Mucosa of rectum (tissue), 2 donors: ENCODE measurements around the gene LY6G5C.

Experiments used
- H3K27ac ChIP-seq, 2 donors: one replicate each; pipeline ENCODE4 v1.7.0; 2013; ENCODE audit warnings: inconsistent platforms in 2 of 2, low read depth in 2 of 2, low read length in 2 of 2
- H3K27me3 ChIP-seq, 2 donors: one replicate each; pipeline ENCODE4 v1.7.0; 2013; ENCODE audit warnings: low read length in 2 of 2; ENCODE audit not compliant: control insufficient read depth in 2 of 2, insufficient read depth in 2 of 2
- H3K36me3 ChIP-seq, 2 donors: one replicate each; pipeline ENCODE4 v1.7.0; 2013; ENCODE audit warnings: low read length in 2 of 2; ENCODE audit not compliant: control insufficient read depth in 2 of 2, insufficient read depth in 2 of 2
- H3K4me1 ChIP-seq, 2 donors: one replicate each; pipeline ENCODE4 v1.7.0; 2013; ENCODE audit warnings: low read length in 2 of 2, mild to moderate bottlenecking in 1 of 2; ENCODE audit not compliant: control insufficient read depth in 2 of 2, insufficient read depth in 2 of 2
- H3K4me3 ChIP-seq, 2 donors: one replicate each; pipeline ENCODE4 v1.7.0; 2013; ENCODE audit warnings: low read length in 2 of 2
- H3K9ac ChIP-seq, 2 donors: one replicate each; pipeline ENCODE4 v1.7.0; 2013; ENCODE audit warnings: low read length in 2 of 2, low read depth in 1 of 2, mild to moderate bottlenecking in 1 of 2
- H3K9me3 ChIP-seq, 2 donors: one replicate each; pipeline ENCODE4 v1.7.0; 2013; ENCODE audit warnings: low read length in 2 of 2; ENCODE audit not compliant: control insufficient read depth in 2 of 2
- donor health status: healthy.
- donor health status: Normal muscosa, but diverticular disease.

The LY6G5C gene

DNA sequence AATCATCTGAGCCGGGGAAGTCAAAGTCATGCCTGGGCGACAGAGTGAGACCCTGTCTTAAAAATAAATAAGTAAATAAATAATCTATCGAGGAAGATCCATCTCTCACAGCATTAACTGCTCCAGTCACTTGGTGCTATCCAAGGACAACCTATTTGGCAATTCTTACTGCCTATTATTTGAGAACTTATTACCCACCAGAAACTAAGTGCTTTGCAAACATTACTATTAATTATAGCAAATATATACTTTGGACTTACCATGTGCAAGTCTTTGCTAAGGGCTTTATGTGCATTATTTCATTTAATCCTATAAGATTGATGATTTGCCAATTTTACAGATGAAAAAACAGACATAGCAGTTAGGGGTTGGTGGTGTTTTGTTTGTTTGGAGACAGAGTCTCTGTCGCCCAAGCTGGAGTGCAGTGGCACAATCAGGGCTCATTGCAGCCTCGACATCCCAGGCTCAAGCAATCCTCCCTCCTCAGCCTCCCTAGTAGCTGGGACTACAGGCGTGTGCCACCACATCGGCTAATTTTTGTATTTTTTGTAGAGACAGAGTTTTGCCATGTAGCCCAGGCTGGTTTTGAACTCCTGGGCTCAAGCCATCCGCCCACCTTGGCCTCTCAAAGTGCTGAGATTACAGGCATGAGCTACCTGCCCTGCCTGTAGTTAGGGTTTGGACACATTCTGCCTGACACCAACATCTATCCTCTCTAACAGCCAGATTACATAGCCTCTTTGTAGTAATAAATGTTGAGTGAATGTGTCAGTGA is 26.1 kb downstream of the LY6G5C start:
- no peak overlapping the region for H3K27ac ChIP-seq
- peaks cover 4 to 31% of the 10 kb centered on the region in 2 donors for H3K36me3 ChIP-seq
- H3K4me3 ChIP-seq = no peak overlapping the region
- H3K4me1 ChIP-seq = peaks cover 40 to 43% of the 10 kb centered on the region in 2 donors
- H3K9me3 ChIP-seq = no peaks in the 10 kb centered on the region
- H3K9ac ChIP-seq = no peak overlapping the region
- no peaks in the 10 kb centered on the region for H3K27me3 ChIP-seq

DNA sequence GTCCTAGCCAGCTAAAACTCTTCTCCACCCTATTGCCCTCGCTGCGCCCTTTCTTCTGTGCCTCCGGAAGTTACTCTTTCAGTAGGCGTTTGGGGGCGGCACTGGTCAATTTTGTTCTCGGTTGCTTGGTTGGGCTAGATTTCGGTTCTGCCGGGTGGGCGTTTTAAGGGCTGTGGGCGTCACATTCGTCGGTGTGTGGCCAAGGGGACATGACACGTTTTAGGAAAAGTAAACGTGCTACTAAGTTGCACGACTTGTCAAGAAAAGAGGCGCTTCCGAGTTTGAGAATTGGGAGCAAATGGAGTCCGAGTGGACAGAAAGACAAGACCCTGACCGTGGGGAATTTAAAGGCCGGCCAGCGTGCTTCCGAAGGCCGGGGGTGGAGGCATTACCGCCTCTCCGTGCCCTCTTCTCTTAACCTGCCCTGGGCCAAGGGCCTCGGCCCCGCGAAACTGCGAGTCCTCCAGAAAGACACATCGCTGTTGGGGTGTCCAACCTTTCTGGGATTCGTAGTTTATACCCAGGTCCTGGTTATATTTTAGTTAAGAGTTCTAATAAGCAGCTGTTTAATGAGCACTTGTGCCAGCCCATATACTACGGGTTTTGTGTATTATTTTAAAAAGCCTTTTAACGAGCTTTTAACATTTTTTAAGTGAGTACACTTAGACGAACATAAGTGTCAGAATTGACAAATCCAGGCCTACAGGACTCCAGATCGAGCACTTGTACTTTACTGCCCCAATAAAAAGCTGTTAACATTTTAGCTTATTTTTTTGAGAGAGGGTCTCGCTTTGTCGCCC is 27.7 kb downstream of the LY6G5C start:
- Histone ChIP-seq H3K27ac (peak overlapping the region; percentile 94), H3K27me3 (no peaks in the 10 kb centered on the region), H3K36me3 (peaks cover 19 to 41% of the 10 kb centered on the region in 2 donors), H3K9me3 (no peaks in the 10 kb centered on the region), H3K4me3 (peak overlapping the region; percentile 98 to 100), H3K9ac (peak overlapping the region; percentile 78 to 93), H3K4me1 (peaks cover 24 to 28% of the 10 kb centered on the region in 2 donors)

DNA sequence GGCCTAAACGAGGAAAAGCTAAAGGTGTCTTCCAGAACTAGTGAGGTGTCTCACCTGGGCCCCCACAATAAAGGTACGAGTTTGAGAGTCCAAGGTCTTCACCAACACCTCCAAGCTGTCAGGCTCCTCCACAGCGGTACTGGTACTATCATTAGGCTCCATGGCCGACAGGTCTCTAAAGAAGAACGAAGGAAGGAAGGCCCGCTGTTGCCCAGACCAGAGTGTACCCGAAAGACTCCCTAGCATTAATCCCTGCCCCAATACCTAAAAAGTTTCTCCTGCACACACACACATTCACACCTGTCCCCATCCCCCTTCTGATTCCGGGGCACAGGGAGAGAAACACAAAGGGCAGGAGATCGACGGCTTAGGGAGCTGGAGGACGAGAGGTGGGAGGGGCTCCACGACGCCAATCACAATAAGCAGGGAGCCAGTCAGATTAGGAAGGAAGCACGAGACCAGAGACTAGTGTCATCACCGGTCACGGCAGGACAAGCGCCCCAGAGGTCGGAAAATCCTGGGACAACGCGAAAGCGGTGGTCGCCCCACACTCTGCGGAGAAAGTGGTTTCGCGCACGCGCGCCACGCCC is 29.2 kb downstream of the LY6G5C start:
- no peaks in the 10 kb centered on the region for H3K27me3 ChIP-seq
- no peaks in the 10 kb centered on the region for H3K9me3 ChIP-seq
- H3K27ac ChIP-seq = peak overlapping the region; percentile 94
- peaks cover 31 to 42% of the 10 kb centered on the region in 2 donors for H3K36me3 ChIP-seq
- H3K9ac ChIP-seq = peak overlapping the region; percentile 78 to 93
- peak overlapping the region; percentile 98 to 100 for H3K4me3 ChIP-seq
- H3K4me1 ChIP-seq = peaks cover 23 to 27% of the 10 kb centered on the region in 2 donors

DNA sequence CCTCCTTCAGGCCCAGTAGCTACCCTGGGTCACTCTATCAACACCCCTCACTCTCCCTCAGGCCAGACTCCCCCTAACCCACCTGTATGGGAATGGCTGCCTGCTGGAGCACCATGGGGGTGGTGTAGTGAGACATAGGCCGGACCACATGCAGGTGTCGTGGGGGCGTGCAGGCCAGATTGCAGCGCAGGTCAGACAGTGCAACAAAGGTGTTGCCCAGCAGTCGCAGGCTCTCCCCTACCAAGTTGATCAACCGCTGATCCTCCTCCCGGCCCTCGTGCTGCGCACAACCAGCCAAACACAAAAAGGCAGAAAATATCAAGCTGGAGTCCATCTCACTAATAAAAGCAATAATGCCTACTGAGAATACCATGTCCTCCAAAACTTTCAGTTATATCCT is 35.5 kb downstream of the LY6G5C start:
- Histone ChIP-seq H3K4me1 (no peaks in the 10 kb centered on the region), H3K36me3 (peaks cover 83 to 85% of the 10 kb centered on the region in 2 donors), H3K27me3 (no peaks in the 10 kb centered on the region), H3K9me3 (no peaks in the 10 kb centered on the region), H3K9ac (no peak overlapping the region), H3K27ac (no peak overlapping the region), H3K4me3 (no peak overlapping the region)

- H3K9ac ChIP-seq = no peak overlapping the region
- H3K9me3 ChIP-seq = no peaks in the 10 kb centered on the region
- no peaks in the 10 kb centered on the region for H3K4me1 ChIP-seq
- peaks cover 89 to 91% of the 10 kb centered on the region in 2 donors for H3K36me3 ChIP-seq
- H3K27me3 ChIP-seq = no peaks in the 10 kb centered on the region
- H3K4me3 ChIP-seq = no peak overlapping the region
- no peak overlapping the region for H3K27ac ChIP-seq
Measured at GRCh38 chr6:31643818-31644454, 36.9 kb downstream of the LY6G5C start.

DNA sequence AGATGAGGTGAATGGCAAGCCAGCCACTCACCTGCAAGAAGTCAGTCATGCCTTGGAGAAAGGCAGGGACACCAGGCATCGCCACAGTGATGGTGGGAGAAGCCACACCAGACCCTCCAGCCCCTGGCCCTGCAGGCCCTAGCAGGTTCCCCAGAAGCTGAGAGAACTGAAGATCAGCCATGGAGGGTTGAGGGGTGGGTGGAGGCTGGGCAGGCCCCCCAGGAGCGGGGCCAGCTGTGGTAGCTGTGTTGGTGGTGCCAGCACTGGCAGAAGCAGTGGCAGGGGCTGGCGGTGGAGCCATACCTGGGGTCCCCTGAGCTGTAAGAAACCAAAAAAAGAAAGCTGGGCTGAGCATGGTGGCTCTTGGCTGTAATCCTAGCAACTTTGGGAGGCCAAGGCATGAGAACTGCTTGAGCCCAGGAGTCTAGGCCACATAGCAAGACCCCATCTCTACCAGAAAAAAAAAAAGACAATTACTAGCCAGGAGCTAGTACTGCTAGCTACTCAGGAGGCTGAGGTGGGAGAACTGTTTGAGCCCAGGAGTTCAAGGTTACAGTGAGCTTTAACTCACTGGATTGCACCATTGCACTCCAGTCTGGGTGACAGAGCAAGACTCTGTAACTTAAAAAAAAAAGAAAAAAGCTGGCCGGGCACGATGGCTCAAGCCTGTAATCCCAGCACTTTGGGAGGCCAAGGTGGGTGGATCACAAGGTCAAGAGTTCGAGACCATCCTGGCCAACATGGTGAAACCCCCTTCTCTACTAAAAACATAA is 37.9 kb downstream of the LY6G5C start:
- peaks cover 84 to 85% of the 10 kb centered on the region in 2 donors for H3K36me3 ChIP-seq
- no peak overlapping the region for H3K4me3 ChIP-seq
- H3K9me3 ChIP-seq = no peaks in the 10 kb centered on the region
- H3K4me1 ChIP-seq = no peaks in the 10 kb centered on the region
- H3K27me3 ChIP-seq = no peaks in the 10 kb centered on the region
- no peak overlapping the region for H3K27ac ChIP-seq
- H3K9ac ChIP-seq = no peak overlapping the region

DNA sequence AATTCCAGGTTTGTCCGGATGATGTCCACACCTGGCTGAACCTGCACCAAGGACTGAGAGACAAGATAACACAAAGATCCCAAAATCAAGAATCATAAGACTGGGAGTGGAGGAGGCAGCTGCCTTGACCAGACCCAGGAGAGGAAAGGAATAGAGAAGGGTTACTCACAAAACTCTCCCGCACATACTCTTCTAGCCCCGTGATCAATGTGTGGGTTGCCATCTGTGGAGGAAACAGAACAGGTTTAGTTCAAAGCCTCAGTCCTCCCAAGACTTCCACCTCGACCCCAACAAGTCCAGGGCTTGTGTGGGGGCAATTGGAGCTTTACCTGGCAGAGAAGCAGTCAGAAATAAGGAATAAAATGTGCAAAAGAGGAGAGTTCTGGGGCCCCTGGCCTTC is 39.5 kb downstream of the LY6G5C start:
- no peaks in the 10 kb centered on the region for H3K27me3 ChIP-seq

GRCh38 chr6:31640612-31641011 is 40.3 kb downstream of the LY6G5C start:
- Histone ChIP-seq H3K27ac (no peak overlapping the region), H3K4me3 (no peak overlapping the region), H3K9me3 (no peaks in the 10 kb centered on the region), H3K36me3 (peaks cover 80 to 88% of the 10 kb centered on the region in 2 donors), H3K27me3 (no peaks in the 10 kb centered on the region), H3K4me1 (no peaks in the 10 kb centered on the region), H3K9ac (no peak overlapping the region)

More for the DNA sequence above, 39.5 kb downstream of the LY6G5C start:
- Histone ChIP-seq H3K4me1 (no peaks in the 10 kb centered on the region), H3K9me3 (no peaks in the 10 kb centered on the region), H3K36me3 (peaks cover 80 to 87% of the 10 kb centered on the region in 2 donors), H3K9ac (no peak overlapping the region), H3K27ac (no peak overlapping the region), H3K4me3 (no peak overlapping the region)

GRCh38 chr6:31639449-31639861 is 41.4 kb downstream of the LY6G5C start:
- Histone ChIP-seq H3K36me3 (peaks cover 80 to 88% of the 10 kb centered on the region in 2 donors), H3K4me3 (no peak overlapping the region), H3K27me3 (no peaks in the 10 kb centered on the region), H3K27ac (no peak overlapping the region), H3K9me3 (no peaks in the 10 kb centered on the region), H3K9ac (no peak overlapping the region), H3K4me1 (no peaks in the 10 kb centered on the region)
